HG03565 (cell line): ENCODE data around the gene DHRS7.

Source experiments
- ATAC-seq: cut with Tn5 transposase; IDR thresholded peaks from one replicate; pipeline ENCODE4 v1.9.1; 2021; ENCODE audit warnings: mild to moderate bottlenecking, moderate library complexity; ENCODE audit not compliant: unreplicated experiment

The DHRS7 gene, protein sequence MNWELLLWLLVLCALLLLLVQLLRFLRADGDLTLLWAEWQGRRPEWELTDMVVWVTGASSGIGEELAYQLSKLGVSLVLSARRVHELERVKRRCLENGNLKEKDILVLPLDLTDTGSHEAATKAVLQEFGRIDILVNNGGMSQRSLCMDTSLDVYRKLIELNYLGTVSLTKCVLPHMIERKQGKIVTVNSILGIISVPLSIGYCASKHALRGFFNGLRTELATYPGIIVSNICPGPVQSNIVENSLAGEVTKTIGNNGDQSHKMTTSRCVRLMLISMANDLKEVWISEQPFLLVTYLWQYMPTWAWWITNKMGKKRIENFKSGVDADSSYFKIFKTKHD

DNA sequence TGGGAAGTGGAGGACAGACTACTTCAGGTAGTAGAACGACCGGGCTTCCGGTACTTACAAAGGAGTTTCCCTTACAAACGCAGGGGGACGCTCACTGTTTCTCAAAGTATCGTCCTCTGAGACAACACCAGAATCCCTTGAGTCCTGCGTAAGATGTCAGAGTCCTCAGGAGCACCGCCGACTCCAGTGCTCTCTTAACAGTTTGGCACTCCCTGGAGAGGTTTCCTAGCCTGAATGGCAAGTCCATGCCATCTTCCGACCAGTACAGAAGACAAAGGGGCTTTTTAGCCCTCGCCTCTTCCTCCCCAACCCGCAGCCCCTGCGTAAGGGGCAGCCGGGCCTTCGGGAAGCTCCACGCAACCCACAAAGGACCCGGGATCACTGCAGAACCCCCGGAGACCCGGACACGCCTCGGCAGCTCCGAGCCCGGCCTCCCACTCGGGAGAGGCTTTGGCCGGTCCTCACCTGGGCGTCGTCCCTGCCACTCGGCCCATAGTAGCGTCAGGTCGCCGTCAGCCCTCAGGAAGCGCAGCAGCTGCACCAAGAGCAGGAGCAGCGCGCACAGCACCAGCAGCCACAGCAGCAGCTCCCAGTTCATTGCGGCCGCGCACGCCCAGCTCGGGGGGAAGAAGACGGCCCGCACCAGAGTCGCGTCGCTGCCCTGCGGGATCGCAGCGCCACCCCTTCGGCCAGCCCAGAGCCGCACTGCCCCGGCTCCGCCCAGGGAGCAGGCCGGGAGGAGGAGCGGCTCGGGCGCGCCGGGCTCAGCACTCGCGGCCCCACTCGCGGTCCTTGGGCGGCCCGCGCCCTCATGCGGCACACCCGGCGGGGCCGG lies at the start of gene DHRS7:
Gene DHRS7 (minus strand): TSS at position 687 of the 835 bp plus-strand sequence. CDS start 89 bp downstream, at position 598.
- ATAC-seq: peak; percentile 70

DNA sequence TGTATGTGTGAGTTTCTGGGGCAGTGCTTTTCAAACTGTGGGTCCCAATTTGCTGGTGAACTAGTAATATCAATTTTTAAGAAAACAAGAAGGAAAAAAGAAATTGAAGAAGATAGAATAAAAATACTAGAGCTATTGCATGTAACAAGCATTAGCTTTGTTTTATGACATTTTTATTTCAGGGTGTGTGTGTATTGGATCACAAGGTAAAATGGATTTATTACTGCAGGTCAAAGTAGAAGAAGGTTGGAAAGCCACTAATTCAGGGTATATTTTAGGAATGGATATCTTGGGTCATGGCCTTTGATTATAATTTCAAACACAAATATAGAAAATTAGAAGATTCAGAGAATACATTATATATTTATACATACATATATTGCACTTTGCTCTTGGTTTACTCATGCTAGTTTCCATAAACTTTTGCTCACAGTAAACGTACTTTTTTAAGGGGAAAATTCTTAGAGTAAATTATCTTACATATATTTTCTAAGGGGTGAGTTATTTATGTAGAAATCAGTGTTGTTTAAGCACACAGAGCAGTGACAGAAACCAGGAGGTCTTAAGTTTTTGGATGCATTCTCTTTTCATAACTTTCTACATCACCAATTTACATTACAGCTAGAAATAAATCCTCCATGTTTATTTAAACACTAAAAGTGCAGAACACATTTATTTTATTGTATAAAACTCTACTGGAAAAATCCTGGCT lies 49.4 kb upstream of the DHRS7 start:
- no peak for ATAC-seq

DNA sequence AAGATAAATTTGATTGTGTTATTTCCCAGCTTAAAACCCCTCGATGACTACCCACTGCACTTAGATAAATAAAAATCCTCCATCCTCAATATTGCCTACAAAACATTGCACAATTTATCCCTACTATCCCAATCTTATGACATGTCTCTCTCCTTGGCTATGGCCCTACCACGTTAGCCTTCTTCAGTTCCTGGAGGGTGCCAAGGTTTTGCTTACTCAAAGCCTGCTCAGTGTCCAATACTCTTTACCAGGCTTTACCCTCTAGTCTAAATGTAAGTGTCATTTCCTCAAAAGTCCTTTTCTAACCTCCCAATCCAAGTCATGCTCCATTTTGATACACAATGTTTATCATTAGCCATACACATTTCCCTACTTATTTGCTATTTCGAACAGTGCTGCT lies 48.8 kb upstream of the DHRS7 start:
- no peak for ATAC-seq

DNA sequence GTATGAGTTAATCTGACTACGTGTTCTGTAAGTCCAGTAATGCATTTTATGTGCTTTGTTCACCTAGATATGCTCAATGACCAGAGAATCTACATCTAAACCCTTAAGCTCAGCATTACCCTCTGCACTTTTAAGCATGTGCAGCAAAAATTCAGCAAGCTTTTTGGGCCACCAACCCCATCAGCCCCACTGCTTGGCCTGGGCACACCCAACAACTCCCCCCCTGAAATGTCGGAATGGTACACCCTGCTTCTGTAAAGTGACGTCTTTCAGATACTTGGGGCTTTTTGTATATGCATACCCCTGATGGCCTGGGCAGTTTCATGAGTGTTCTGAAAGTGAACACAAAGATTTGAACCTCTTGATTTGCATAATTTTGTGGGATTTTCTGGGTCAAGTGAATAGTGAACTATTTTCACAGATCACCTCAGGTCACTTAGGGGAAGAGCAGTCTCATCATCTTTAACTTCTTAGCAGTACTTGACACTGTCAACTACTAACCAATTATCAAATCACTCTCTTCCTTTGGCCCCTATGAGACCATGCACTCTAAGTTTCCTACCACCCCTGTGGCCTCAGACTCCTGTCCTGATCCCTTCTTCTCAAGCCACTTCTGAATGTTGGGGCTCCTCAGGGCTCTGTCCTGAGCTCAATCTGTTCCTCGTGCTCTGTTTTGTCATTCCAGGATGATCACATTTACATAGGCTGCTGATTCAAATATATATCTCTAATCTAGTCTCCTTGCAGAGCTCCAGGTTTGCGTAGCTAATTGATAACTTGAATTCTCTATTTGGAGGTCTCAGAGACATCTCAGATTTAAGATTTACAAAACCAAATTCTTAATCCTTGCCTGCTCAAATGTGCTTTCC lies 47.5 kb upstream of the DHRS7 start:
- ATAC-seq: peak; percentile 84

DNA sequence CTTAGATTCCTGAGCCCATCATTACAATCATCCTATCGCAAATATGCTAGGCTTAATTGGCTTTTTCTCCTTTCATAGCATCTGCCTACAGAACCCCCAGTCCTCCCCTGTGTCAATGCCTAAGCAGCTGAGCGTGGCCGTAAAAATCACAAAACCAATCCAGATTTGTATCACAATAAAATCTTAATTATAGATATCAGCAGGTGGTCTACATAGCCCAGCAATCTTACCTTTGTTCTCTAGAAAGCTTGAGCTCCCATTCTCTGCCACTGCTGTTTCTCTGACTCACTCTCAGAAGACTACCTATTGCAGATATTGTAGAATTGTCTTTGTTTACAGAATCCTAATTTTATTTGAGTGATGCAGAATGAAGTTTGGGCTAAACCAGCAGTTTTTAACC lies 46.0 kb upstream of the DHRS7 start:
- no peak for ATAC-seq

DNA sequence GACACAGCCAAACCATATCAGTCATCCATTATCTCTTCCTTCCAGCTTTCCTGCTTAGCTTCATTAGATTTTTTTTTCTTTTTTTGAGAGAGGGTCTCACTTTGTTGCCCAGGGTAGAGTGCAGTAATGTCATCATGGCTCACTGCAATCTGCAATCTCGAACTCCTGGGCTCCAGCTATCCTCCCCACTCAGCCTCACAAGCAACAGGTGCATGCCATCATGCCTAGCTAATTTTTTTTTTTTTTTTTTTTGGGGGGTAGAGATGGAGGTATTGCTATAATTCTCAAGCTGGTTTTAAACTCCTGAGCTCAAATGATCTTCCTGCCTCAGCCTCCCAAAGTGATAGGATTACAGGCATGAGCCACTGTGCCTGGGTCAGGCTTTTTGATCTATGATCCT lies 45.5 kb upstream of the DHRS7 start:
- ATAC-seq: no peak

DNA sequence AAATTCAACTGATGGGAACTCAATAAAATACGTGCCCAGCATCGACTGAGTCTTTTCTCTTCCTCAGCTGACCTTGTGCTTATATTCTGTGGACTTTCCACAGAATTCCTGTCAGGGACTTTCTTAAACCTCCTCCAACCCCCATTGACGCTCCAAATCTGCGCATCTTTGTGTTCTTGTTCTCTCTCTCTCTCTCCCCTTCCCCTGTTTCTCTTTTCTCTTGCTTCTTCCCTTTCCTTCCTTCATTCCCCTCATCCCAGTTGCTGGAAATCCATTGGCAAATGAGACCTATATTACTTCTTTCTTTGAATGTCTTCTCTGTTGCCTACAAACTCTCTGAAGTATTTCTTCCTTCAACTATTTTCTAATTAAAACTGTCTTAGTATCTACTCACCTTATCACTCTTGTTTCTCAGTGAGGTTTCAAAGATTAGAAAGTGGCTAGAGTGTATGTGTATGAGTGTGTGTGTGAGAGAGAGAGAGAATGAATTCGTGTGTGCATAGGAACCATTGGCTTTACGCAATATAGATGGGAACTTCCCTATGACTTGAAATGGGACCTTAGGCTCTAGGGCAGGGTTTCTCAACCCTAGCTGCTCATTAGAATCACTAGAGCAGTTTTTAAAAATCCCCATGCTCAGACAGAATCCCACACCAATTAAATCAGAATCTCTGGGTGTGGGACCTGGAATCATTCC lies 41.8 kb upstream of the DHRS7 start:
- peak; percentile 33 for ATAC-seq

DNA sequence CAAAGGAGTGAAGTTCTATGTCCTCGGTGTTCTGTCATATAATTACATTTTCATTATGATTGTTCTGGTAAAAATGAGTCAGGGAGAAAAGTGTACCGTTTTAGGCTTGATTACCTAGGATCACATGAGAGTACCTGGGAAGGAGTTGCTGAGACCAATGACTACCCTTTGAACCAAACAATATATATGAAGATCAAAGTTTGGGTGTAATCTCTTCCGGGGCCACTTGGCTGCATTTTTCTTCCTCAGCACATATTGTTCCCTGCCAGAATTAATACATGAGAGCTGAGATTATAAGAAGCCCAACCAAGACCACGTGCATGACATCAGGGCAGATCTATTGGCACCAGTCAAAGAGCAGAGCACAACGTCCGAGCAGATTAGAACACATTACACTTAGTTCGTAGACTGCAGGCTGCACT lies 41.1 kb upstream of the DHRS7 start:
- ATAC-seq: no peak

DNA sequence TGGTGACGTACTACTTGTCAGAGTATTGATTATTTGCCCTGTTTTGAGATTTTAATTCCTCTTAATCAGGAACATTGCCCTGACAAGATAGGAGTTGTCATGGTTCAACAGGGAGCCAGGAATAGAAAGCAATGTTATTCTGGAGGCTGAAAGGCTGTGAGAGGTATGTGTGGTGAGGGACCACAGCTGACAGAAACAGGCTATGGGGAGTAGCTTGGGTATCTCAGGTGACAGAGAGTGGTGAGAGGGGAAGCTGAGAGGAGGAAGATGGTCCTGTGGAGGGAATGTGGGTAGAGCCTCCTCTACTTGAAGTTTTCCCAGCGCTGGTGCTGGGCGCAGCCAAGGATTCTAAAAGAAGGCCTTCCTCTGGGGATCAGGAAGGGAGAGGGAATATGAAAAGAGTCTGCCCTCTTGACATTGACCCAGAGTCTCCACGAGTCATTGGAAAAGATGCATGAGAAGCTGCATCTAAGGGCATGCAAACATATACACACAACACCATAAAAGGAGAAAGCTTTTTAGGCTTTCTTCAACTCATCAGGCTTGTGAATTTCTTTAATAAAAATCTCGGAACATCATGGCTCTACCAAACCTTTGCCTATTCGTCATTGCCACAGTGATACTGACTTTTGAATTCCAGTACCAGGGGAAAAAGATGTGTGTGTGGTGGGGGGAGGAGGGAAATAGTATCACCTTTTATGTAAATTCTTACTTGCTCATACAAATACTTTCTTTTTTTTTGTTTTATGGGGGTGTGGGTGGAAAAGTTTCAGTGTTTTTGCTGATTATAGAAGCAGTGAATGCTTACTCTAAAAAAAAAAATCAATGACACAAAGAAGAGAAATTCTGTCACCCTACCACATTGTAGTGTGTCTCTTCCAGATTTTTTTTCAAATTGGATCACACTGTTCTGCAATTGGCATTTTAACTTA lies 39.9 kb upstream of the DHRS7 start:
- peak; percentile 33 for ATAC-seq

DNA sequence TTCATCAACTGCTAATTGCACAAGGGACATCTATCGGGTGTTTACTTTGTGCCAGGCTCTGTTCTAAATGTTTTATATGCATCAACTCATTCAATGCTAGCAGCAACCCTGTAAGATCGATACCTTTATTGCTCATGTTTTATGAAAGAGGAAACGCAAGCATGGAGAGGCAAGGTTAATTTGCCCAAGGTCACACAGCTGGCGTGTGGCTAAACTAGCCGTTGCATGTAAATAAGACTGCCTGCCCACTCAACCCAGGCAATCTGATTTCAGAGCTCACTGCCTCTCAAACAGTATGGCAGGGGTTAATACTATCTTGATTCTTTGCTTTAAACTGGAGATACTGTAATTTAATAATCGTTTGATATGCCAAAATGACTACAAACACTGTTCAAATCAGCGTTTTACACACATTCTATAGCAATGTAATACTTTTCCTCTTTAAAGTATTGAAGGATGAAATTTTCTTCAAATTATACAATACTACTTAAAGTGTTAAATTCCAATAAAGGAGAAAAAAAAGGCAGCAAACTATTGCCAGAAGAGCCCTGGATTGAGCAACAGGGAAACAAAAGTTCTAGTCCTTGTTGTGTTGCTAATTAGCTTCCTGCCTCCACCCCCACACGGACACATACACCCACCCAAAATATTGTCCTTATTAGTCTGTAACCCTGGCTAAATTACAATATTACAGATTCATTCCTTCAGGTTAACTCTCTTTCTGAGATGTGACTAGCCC lies 39.1 kb upstream of the DHRS7 start:
- peak; percentile 64 for ATAC-seq

DNA sequence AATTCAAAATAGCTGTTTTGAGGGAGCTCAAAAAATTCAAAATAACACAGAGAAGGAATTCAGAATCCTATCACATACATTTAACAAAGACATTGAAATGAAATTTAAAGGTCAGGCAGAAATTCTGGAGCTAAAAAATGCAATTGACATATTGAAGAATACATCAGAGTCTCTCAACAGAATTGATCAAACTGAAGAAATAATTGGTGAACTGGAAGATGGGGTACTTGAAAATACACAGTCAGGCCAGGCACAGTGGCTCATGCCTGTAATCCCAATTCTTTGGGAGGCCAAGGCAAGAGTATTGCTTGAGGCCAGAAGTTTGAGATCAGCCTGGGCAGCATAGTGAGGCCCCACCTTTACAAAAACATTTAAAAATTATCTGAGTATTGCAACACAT lies 34.1 kb upstream of the DHRS7 start:
- no peak for ATAC-seq

DNA sequence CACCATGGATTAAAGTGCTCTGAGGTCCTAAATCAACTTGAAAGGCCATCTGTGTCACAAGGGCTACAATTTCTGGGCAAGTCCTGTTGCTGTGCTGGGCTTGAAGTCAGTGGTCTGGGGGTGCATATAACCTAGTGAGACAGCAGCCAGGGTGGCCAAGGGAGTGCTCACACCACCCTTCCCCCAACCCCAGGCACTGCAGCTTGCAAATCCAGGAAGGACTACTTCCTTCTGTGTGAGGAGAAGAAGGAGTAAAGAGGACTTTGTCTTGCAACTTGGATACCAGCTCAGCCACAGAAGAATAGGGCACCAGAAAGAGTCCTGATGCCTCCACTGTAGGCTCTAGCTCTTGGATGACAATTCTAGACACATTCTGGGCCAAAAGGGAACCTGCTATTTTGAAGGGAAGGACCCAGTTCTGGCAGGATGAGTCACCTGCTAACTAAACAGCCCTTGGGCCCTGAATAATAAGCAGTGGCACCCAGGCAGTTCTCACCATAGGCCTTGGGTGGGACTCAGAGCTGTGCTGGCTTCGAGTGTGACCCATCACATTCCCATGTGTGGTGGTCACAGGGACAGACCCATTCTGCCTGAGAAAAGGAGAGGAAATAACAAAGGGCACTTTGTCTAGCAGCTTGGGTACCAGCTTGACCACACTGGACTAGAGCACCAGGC lies 32.6 kb upstream of the DHRS7 start:
- ATAC-seq: no peak

DNA sequence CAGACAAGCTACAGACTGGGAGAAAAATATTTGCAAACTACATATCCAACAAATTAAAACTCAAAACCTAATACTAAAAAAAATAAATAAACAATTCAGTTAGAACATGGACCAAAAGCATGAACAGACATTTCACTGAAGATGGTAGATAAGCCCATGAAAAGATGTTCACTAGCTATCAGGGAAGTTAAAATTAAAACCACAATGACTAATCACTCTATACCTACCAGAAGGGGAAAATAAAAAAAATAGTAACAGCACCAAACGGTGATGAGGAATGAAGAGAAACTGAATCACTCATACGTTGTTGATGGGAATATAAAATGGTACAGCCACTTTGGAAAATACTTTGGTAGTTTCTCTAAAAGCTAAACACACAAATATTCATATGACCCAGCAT lies 31.1 kb upstream of the DHRS7 start:
- ATAC-seq: no peak

DNA sequence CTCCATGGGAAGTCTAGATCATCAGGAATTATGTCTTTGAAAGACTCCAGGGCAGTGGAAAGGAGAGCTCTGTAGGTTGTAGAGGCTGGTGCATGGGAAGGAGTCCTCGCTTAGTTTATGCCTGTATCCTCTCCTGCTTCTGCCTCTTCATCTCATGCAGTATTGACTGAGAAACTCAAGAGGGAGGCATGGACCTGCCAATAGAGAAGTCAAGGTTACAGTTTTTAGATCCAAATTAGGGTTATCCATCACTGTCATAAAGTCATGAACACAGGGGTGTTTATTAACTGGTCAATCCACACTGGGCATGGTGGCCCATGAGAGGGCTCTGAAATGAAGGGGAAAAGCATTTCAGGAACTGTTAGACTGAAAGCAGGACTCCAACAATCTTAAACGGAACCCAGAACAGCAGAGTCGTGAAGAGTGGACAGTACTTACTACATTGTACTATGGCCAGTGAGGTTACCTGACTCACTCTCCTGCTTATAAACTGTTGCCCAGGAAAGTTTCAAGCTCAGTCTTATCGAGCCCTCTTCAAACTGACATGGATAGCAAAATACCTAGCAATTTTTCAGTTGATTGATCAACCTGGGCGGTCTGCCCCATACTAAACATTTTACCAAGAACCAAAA lies 30.1 kb upstream of the DHRS7 start:
- ATAC-seq: peak; percentile 67

DNA sequence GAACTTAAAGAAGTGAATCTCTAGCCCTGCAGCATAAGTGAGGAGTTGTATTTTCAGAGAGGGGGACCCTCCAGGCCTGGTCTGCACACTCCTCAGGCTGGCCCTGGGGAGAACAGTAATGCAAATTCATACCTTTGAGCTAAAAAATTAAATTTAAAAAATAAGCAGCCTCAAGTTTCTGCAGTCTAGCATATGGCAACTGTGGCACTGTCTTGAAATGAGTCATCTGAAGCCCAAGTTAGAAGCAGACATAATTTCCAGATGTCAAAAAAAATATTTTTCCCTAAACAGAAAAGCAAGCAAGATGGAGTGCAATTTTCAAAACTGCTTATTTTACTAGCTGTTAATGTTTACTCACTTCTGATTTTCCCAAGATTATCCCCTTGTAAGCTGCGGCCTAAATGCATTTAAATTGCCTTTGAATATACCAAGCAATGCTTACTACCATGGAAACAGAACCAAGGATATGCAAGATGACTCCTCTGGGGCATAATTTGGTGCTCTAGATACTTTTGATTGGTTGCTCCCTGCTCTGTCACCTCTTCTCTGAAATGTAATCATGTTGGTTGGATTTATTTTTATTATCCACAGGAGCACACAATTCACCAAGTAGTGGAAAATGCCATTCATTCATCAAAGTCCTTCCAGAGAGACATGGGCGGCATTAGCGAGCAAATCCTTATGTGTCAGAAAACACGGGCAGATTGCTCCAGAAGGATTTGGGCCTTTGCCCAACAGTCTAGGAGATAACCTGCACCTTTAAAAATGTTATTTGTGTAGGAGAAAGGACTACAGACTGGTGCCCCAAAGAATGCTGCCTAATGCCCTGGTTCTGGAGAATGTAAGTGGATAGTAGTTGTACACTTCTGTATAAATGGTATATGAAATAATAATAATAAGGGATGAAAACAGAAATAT lies 25.0 kb upstream of the DHRS7 start:
- ATAC-seq: no peak

DNA sequence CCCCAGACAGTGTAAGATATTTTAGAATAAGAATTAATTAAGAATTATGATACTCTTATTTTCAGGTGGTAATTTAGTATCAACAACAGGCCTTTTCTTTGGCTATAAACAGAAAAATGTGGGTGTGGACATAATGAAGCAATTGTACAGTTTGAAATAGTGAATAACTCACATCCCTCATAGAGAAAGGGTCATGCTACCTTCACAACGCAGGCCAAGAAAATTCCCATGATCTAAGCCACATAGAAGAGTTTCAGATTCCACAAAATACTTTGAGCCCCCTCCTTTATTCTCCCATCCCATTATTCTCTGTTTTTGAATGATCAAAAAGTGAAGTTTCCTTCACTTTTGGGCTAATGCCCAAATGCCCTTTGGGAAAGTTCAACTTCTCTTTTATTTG lies 23.5 kb upstream of the DHRS7 start:
- ATAC-seq: no peak
